HG02678 (cell line): ENCODE data around the gene WDR91.
"Not testable (repeated sequence)": the region's sequence is repeated elsewhere in the genome, so short reads cannot be mapped to it uniquely, and the experiment has no call there.

ENCODE experiments used
- ATAC-seq: cut with Tn5 transposase; IDR thresholded peaks from one replicate; pipeline ENCODE4 v1.9.1; 2021; ENCODE audit warnings: mild to moderate bottlenecking, moderate library complexity; ENCODE audit not compliant: unreplicated experiment

Gene WDR91

GRCh38 chr7:135234095-135234494 lies 22.8 kb upstream of the WDR91 start:
- ATAC-seq: not testable (repeated sequence)

DNA sequence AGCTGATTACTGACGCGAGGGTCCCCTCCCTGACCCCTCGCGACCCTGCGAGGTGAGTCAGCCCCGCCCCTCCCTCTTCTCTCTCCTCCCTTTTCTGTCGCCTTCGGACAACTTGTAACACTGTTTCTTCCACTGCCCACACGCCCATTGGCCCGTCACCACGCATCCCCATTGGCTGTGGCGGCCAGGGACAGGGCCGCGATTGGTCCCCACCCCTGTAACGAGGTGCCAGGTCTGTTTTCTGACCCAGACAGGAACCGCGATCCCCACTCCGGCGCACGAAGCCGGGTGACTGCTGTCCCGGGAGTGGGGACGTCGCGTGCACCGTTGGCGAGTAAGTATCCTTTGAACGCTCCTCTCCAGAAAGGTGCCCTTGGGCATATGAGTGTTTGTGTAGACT lies 22.2 kb upstream of the WDR91 start, which contains the start of gene STRA8:
TSS of gene STRA8 (plus strand) at position 269 of the 400 bp plus-strand sequence. CDS start 6,687 bp downstream, outside the sequence.
- ATAC-seq: no peak

- no peak for ATAC-seq
Observed at GRCh38 chr7:135232720-135233119, 21.4 kb upstream of the WDR91 start.

DNA sequence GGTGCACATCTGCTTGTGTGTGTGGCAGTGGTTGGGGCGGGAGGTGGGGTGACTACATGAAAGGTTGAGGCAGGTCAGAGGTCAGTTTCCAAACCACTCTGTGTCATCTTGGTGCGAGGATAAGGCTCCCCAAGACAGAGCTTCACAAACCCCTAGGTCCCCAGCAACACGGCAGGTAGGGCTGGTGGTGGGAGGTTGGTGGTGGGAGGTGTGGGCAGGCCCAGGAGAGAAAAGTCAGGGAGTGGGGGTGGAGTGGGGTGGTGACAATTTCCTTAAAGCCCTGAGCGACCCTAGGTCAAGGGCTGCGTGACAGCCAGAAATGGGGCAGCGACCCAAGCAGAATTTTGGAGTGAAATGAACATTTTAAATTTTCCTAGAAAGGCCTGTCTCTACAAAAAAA lies 20.8 kb upstream of the WDR91 start:
- no peak for ATAC-seq

GRCh38 chr7:135231686-135232085 lies 20.4 kb upstream of the WDR91 start:
- ATAC-seq: no peak

DNA sequence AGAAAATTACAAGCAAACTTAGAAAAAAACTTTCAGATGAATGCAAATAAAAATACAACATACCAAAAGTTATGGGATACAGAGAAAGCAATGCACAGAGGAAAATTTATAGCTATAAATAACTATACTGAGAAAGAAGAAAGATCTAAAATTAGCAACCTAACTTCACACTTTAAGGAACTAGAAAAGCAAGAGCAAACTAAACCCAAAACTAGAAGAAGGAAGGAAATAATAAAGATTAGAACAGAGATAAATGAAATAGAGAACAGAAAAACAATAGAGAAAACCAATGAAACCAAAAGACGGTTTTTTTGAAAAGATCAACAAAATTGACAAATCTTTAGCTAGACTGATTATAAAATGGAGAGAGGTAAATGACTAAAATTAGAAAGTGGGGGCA lies 12.7 kb upstream of the WDR91 start:
- no peak for ATAC-seq

GRCh38 chr7:135217645-135218509 lies 6.6 kb upstream of the WDR91 start:
- no peak for ATAC-seq

DNA sequence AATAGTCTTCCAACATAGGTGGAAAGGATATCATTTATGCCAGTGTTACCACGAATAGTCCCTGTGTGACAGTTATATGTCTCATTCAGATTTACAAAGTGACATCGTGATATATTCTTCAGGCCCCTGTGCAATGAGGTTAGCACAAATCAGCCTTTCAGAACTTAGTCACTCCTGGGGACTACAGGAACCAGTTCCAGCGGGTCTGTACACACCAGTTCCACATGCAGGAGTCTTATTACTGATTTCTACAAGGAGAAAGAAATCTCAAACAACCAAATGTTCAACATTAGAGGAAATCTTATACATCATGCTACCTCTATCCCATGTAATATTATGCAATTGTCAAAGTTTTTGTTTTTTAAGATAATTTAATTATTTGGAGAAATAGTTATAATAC lies 4.4 kb upstream of the WDR91 start:
- ATAC-seq: no peak

- ATAC-seq: no peak
Observed at GRCh38 chr7:135215180-135215579, 3.9 kb upstream of the WDR91 start.

- no peak for ATAC-seq
Observed at GRCh38 chr7:135213831-135214230, 2.5 kb upstream of the WDR91 start.

DNA sequence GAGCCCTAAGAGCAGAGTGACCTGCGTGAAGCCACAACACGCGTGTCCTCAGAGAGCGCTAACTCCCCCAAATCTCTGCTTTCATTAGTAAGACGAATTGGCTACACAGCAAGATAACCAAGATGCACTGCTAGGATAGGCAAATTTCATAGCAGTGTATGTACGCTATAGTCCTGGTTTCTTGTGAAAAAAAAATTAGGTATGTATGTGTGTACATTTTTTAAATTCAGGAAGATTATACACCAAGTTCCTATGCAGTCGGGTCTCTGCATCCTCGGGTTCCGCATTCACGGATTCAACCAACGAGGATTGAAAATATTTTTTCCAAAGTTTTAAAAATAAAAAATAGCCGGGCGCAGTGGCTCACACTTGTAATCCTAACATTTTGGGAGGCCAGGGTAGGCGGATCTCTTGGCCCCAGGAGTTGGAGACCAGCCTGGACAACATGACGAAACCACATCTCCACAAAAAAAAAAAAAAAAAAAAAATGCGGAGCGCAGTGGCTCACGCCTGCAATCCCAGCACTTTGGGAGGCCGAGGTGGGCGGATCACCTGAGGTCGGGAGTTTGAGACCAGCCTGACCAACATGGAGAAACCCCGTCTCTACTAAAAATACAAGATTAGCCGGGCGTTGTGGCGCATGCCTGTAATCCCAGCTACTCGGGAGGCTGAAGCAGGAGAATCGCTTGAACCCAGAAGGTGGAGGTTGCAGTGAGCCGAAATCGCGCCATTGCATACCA lies 790 bp upstream of the WDR91 start:
- not testable (repeated sequence) for ATAC-seq

DNA sequence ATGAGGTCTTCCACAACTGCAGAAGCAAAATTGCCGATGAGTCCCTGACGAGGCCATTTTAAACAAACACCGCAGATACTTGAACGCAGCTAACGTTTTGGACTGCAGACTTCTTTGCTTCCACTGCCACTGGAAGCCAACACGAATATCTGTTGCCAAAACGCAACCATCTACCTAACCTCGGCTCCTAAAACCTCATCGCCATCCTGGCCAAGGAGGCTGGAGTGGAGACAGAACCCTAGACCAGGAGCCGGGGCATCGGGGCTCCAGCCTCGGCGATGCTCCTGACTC lies 493 bp downstream of the WDR91 start:
- ATAC-seq: no peak

DNA sequence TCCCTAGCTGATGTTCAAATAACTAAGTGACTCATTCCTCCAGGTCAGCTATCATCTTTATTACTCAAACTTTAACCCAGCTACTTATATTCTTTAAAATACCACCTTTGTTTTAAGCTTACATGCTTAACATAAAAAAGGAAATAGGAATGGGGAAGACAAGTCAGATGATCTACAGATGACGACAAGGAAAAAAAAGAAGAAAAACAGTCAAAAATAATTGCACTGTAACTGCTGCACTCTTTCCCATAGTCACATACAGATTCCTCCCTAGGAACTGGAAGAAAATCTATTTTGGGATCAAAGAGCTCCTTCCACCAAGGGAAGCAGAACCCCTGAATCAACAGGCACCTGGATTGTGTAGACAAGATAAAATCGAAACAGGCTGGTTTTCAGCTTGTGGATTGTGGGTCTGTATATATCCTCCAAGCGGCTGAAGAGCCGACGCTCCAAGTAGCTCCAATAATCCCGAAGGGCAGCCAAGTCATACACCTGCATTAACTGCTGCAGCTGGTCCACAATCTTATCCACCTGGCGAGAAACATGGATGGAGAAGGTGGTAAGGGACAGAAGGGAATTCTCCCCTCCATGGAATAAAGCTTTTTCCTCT lies 2.0 kb downstream of the WDR91 start:
- ATAC-seq: no peak

DNA sequence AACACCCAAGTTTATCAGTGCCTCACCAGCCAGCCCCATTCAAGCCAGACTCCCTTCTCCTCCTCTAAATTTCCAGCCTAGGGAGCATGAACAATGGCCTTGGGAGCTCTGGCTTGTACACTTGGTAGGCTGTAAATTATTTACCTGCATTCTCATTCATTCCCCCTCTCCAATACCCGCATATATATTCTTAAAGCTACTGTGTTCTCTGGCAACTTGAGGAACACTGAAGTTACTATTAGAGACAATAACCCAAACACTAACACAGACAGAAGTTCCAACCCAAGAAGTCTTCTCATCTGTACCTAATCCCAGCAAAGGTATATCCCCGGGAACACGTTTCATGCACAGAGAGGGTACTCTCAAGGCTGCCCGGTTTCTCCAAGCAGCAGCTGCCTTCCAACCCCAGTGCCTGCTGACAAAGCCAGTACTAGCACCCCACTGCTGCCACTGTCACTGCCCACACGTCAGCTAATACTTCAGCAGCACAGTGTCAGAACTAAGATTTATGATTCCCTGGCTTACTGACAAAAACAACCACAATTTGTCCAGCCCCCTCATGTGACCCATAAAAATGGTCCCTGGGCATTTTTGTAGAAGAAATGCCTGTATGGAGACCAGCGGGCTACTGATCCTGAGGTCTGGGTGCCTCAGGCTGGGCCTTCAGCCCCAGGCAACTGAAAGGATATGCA lies 3.1 kb downstream of the WDR91 start:
- no peak for ATAC-seq

DNA sequence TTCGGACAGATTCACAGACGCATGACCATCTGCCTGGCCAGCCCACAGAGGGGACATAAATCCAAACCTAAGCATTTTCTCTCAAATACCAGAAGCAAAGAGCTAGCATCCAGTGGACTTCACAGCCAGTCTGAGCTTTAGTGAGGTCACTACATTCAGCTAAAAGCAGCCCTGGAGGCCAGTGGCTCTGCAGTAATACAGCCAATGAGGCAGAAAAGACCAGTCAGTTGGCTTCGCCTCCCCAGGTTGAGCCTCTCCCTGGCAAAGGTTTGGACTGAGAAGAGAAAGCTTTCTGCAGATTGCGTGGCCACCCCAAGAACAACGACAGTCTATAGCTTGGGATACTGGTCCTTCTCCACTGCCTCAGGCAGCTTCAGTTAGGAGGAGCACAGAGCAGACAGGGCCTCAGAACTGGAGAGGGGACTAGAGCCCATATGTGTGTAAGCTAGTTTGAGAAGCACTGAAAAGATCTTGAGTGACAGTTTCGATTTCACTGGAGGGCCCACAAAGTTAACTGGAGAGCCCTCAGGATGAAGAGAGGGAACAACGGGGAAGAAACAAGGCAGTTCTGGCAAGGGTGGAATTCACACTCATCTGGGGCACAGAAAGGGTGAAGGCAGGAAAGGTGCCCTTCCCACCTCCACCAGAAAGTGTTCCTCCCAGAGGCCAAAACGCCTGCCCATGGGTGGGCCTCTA lies 3.8 kb downstream of the WDR91 start:
- no peak for ATAC-seq

- peak; percentile 29 for ATAC-seq
Observed at GRCh38 chr7:135206941-135207391, 4.4 kb downstream of the WDR91 start.

DNA sequence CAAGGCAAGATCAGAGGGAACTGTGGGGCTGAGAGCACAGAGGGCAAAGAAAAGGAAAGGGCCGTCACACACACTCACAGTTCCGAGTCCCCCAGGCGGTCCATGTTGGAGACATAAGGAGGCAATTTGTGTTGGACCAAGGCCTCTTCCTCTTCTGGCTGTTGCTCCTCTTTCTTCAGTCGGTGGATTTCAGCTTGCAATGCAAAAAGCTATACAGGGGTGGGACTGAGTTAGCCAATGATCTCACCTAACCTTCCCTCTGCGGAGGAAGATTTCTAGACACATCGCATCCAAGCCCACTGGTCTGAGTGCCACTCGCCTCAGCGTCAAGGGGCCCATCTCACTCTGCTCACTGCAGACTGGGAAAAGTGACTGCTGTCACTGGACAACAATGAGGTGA lies 5.5 kb downstream of the WDR91 start:
- no peak for ATAC-seq

- no peak for ATAC-seq
Observed at GRCh38 chr7:135204876-135205275, 6.5 kb downstream of the WDR91 start.

DNA sequence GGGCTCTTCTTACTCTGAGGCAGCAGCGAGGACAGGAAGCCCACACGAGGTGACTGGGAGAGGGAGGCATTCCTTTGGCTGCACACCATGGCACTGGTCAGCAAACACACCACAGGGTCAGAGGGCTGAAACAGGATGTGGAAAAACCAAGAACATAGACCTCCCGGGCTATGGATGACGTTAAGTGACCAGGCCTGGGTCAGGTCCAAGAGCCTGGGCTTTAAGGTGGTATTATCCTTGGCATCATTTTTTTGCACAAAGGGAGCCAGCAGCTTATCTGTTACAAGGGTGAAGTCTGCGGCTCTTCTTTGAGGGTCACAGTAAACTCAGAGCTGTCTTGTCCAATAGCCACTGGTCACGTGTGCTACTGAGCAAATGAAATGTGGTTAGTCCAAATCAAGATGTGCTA lies 7.0 kb downstream of the WDR91 start:
- no peak for ATAC-seq

DNA sequence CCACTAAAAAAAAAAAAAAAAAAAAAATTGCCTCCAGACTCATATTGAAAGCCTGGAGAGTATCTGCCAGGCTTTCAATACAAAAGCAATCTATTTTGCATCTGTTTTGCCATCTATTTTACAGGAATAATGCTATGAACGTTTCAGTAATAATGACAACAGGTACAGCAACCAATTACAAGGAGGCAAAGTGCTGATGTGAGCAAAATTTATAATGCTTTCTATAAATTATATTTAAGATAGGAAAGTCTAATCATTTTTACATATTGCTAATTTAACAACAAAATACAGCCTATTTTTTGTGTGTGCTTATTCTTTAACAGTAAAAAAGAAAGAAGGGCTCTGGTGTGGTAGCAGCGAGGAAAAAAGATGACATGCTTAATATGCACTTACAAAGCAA lies 10.0 kb downstream of the WDR91 start:
- no peak for ATAC-seq
